Fibroblast of peridontal ligament (primary cell): ENCODE data around the gene ZBTB20.

ENCODE experiments used
- DNase-seq: peaks from one replicate; pipeline ENCODE4 v3.0.0-alpha.2; 2010; ENCODE audit errors: extremely low read depth

ZBTB20 gene

GRCh38 chr3:114584734-114585371 is 562.2 kb downstream of the ZBTB20 start:
- DNase-seq: peak; percentile 23

GRCh38 chr3:114582929-114583328 is 564.2 kb downstream of the ZBTB20 start:
- DNase-seq: no peak

GRCh38 chr3:114572364-114573062 is 574.6 kb downstream of the ZBTB20 start:
- DNase-seq: no peak

- no peak for DNase-seq
Observed at GRCh38 chr3:114571363-114571762, 575.7 kb downstream of the ZBTB20 start.

- no peak for DNase-seq
Observed at GRCh38 chr3:114569186-114569585, 577.9 kb downstream of the ZBTB20 start.

GRCh38 chr3:114567771-114568170 is 579.3 kb downstream of the ZBTB20 start:
- no peak for DNase-seq

GRCh38 chr3:114566767-114567166 is 580.3 kb downstream of the ZBTB20 start:
- DNase-seq: no peak

GRCh38 chr3:114566162-114566755 is 580.8 kb downstream of the ZBTB20 start:
- DNase-seq: no peak

- DNase-seq: peak; percentile 47
Observed at GRCh38 chr3:114565216-114565615, 581.9 kb downstream of the ZBTB20 start.

GRCh38 chr3:114563720-114564119 is 583.4 kb downstream of the ZBTB20 start:
- no peak for DNase-seq

GRCh38 chr3:114562557-114562956 is 584.5 kb downstream of the ZBTB20 start:
- DNase-seq: no peak

- peak; percentile 33 for DNase-seq
Observed at GRCh38 chr3:114558271-114558670, 588.8 kb downstream of the ZBTB20 start.

- no peak for DNase-seq
Observed at GRCh38 chr3:114557791-114558190, 589.3 kb downstream of the ZBTB20 start.

GRCh38 chr3:114556657-114557213 is 590.4 kb downstream of the ZBTB20 start:
- DNase-seq: no peak

GRCh38 chr3:114554731-114555130 is 592.4 kb downstream of the ZBTB20 start:
- no peak for DNase-seq

- no peak for DNase-seq
Observed at GRCh38 chr3:114553949-114554593, 593.0 kb downstream of the ZBTB20 start.

- peak; percentile 63 for DNase-seq
Observed at GRCh38 chr3:114552527-114552812, 594.6 kb downstream of the ZBTB20 start.

GRCh38 chr3:114551770-114552526 is 595.1 kb downstream of the ZBTB20 start:
- DNase-seq: peak; percentile 34

- DNase-seq: peak; percentile 57
Observed at GRCh38 chr3:114550165-114550564, 596.9 kb downstream of the ZBTB20 start.

GRCh38 chr3:114545193-114545592 is 601.9 kb downstream of the ZBTB20 start:
- no peak for DNase-seq

- DNase-seq: no peak
Observed at GRCh38 chr3:114542359-114542758, 604.7 kb downstream of the ZBTB20 start.

- DNase-seq: no peak
Observed at GRCh38 chr3:114539525-114539924, 607.6 kb downstream of the ZBTB20 start.
